Measurements from ENCODE around the gene CLIP2.

DNA sequence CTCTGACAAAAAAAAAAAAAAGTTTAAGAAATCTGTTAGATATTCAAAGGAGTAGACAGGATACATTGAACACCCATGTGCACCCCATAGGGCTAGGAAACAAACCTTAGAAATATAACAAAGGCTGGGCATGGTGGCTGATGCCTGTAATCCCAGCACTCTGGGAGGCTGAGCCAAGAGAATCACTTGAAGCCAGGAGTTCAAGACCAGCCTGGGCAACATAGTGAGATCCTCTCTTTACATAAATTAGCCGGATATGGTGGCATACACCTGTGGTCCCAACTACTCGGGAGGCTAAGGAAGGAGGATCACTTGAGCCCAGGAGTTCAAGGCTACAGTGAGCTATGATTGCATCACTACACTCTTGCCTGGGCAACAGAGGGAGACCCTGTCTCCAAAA lies 15.3 kb downstream of the CLIP2 start:
- no peak for TF ChIP-seq GLIS1 (tag by site-specific recombination; IDR thresholded peaks at IDR 0.05)
- no peak for TF ChIP-seq TCF7L2 (IDR thresholded peaks at IDR 0.05; ENCODE audit: borderline replicate concordance, low read depth, low read length)
- TF ChIP-seq, protein P1, sequence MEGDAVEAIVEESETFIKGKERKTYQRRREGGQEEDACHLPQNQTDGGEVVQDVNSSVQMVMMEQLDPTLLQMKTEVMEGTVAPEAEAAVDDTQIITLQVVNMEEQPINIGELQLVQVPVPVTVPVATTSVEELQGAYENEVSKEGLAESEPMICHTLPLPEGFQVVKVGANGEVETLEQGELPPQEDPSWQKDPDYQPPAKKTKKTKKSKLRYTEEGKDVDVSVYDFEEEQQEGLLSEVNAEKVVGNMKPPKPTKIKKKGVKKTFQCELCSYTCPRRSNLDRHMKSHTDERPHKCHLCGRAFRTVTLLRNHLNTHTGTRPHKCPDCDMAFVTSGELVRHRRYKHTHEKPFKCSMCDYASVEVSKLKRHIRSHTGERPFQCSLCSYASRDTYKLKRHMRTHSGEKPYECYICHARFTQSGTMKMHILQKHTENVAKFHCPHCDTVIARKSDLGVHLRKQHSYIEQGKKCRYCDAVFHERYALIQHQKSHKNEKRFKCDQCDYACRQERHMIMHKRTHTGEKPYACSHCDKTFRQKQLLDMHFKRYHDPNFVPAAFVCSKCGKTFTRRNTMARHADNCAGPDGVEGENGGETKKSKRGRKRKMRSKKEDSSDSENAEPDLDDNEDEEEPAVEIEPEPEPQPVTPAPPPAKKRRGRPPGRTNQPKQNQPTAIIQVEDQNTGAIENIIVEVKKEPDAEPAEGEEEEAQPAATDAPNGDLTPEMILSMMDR (tag by site-specific recombination; IDR thresholded peaks at IDR 0.05): no peak
- no peak for TF ChIP-seq ZFHX2 (tag by site-specific recombination; conservative IDR thresholded peaks at IDR 0.05)
- TF ChIP-seq YY1 (tag by site-specific recombination; IDR thresholded peaks at IDR 0.05): no peak
- TF ChIP-seq, protein P2, sequence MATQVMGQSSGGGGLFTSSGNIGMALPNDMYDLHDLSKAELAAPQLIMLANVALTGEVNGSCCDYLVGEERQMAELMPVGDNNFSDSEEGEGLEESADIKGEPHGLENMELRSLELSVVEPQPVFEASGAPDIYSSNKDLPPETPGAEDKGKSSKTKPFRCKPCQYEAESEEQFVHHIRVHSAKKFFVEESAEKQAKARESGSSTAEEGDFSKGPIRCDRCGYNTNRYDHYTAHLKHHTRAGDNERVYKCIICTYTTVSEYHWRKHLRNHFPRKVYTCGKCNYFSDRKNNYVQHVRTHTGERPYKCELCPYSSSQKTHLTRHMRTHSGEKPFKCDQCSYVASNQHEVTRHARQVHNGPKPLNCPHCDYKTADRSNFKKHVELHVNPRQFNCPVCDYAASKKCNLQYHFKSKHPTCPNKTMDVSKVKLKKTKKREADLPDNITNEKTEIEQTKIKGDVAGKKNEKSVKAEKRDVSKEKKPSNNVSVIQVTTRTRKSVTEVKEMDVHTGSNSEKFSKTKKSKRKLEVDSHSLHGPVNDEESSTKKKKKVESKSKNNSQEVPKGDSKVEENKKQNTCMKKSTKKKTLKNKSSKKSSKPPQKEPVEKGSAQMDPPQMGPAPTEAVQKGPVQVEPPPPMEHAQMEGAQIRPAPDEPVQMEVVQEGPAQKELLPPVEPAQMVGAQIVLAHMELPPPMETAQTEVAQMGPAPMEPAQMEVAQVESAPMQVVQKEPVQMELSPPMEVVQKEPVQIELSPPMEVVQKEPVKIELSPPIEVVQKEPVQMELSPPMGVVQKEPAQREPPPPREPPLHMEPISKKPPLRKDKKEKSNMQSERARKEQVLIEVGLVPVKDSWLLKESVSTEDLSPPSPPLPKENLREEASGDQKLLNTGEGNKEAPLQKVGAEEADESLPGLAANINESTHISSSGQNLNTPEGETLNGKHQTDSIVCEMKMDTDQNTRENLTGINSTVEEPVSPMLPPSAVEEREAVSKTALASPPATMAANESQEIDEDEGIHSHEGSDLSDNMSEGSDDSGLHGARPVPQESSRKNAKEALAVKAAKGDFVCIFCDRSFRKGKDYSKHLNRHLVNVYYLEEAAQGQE (tag by site-specific recombination; IDR thresholded peaks at IDR 0.05): no peak
- no peak for TF ChIP-seq ZNF324 (tag by site-specific recombination; IDR thresholded peaks at IDR 0.05)
- TF ChIP-seq, protein P3, sequence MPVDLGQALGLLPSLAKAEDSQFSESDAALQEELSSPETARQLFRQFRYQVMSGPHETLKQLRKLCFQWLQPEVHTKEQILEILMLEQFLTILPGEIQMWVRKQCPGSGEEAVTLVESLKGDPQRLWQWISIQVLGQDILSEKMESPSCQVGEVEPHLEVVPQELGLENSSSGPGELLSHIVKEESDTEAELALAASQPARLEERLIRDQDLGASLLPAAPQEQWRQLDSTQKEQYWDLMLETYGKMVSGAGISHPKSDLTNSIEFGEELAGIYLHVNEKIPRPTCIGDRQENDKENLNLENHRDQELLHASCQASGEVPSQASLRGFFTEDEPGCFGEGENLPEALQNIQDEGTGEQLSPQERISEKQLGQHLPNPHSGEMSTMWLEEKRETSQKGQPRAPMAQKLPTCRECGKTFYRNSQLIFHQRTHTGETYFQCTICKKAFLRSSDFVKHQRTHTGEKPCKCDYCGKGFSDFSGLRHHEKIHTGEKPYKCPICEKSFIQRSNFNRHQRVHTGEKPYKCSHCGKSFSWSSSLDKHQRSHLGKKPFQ (tag by site-specific recombination; IDR thresholded peaks at IDR 0.05): no peak
- TF ChIP-seq ZNF133 (tag by site-specific recombination; IDR thresholded peaks at IDR 0.05): no peak
- no peak for TF ChIP-seq ZNF221 (tag by site-specific recombination; IDR thresholded peaks at IDR 0.05; ENCODE audit: borderline replicate concordance)

All from HEK293 (cell line).